Cardiac fibroblast (primary cell): ENCODE measurements around the gene MACROD2.

ENCODE experiments used
- DNase-seq, 2 donors: peaks; one replicate each; pipeline versions ENCODE4 v3.0.0 to v3.0.0-alpha.2; 2010; ENCODE audit warnings: low read depth in 2 of 2
- H3K4me3 ChIP-seq, 2 donors: replicated peaks in 1 of 2; 1 replicate in 1 of 2; 2 replicates in 1 of 2; pipeline ENCODE4 v1.5.1; 2011; ENCODE audit warnings: low read depth in 2 of 2, low read length in 2 of 2, mild to moderate bottlenecking in 2 of 2, moderate library complexity in 1 of 2
- TF ChIP-seq, protein P1 (sequence below): IDR thresholded peaks from one replicate; pipeline ENCODE4 v1.5.1; 2011; ENCODE audit warnings: low read depth, mild to moderate bottlenecking, low read length, inconsistent platforms

The MACROD2 gene

DNA sequence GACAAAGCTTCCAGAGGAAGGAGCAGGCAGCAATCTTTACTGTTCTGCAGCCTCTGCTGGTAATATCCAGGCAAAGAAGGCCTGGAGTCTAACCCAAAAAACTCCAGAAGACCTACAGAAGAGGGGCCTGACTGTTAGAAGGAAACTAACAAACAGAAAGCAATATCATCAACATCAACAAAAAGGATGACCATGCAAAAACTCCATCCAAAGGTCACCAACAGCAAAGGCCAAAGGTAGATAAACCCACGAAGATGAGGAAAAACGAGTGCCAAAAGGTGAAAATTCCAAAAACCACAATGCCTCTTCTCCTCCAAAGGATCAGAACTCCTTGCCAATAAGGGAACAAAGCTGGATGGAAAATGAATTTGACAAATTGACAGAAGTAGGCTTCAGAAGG is 811.9 kb downstream of the MACROD2 start:
- DNase-seq, result no peak
- H3K4me3 ChIP-seq, result no peak overlapping the region
- TF ChIP-seq, protein P1, sequence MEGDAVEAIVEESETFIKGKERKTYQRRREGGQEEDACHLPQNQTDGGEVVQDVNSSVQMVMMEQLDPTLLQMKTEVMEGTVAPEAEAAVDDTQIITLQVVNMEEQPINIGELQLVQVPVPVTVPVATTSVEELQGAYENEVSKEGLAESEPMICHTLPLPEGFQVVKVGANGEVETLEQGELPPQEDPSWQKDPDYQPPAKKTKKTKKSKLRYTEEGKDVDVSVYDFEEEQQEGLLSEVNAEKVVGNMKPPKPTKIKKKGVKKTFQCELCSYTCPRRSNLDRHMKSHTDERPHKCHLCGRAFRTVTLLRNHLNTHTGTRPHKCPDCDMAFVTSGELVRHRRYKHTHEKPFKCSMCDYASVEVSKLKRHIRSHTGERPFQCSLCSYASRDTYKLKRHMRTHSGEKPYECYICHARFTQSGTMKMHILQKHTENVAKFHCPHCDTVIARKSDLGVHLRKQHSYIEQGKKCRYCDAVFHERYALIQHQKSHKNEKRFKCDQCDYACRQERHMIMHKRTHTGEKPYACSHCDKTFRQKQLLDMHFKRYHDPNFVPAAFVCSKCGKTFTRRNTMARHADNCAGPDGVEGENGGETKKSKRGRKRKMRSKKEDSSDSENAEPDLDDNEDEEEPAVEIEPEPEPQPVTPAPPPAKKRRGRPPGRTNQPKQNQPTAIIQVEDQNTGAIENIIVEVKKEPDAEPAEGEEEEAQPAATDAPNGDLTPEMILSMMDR, result no peak

- H3K4me3 ChIP-seq, result no peak overlapping the region
- TF ChIP-seq, protein P1, result no peak
- DNase-seq, result no peak
Measured at GRCh38 chr20:14815340-14815739, 820.0 kb downstream of the MACROD2 start.

DNA sequence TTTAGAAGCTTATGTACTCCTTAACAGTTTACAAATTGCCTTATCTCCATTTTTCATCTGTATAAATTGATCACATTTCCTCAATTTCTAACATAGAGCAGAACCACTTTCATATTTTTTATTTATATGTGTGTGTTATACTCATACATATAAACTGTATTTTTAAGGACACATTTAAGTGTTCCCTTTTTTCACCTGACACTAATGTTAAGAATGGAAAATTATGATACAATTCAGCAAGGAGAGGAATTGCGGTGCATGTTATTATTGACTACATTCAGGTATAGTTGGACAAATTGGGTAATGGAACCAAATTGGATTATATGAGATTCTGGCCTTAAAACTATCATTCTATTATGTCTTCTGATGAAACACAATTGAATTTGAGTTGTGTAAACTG is 821.2 kb downstream of the MACROD2 start:
- TF ChIP-seq, protein P1, result no peak
- DNase-seq, result no peak
- H3K4me3 ChIP-seq, result no peak overlapping the region

GRCh38 chr20:14817101-14817500 is 821.8 kb downstream of the MACROD2 start:
- H3K4me3 ChIP-seq, result no peak overlapping the region
- TF ChIP-seq, protein P1, result no peak
- no peak for DNase-seq

GRCh38 chr20:14820771-14821170 is 825.5 kb downstream of the MACROD2 start:
- TF ChIP-seq, protein P1, result no peak
- no peak overlapping the region for H3K4me3 ChIP-seq
- DNase-seq, result no peak

DNA sequence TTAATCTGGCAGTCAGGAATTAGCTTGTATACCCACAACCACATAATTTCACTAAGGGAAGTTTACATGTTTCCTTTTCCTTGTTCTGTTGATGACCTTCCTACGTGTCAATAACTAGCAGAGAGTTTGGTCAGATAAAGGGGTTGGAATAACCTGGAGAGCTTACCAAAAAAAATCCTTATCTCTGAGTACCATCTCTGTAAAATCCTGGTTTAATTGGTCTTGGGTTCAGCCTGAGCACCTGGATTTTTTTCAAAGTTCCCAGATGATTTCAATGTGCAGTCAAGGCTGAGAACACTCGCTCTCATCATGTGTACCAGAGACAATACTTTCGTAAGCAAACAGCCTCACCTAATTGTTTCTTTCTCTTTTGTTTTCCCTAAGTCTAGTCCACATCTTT is 825.9 kb downstream of the MACROD2 start:
- no peak overlapping the region for H3K4me3 ChIP-seq
- no peak for DNase-seq
- TF ChIP-seq, protein P1, result no peak

DNA sequence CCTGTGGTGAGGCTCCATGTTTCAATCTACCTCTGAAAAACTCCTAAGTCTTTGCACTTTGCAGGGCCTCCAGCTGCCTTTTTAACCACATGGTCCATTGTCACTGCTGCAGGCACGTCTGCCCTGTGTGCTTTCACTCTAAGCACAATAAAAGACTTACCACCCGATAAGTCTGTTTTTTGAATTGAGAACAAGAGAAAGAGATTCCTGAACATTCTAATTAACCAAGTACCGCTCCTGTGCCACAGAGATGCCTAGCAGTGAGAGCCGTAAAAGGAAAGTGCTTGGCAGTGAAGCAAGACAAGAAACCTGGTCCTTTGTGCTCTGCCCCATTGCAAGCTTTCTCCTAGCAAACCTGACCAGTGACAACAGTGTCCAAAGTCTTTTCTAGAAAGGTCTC is 829.7 kb downstream of the MACROD2 start:
- TF ChIP-seq, protein P1, result no peak
- H3K4me3 ChIP-seq, result no peak overlapping the region

More for the DNA sequence above, 829.7 kb downstream of the MACROD2 start:
- DNase-seq, result no peak
